ENCODE results near the gene ADCY2. TPM values are rescaled to one million over a fixed set of nuclear protein-coding genes. Genes with fewer than 3 reads are reported as not detected.

Gene ADCY2
- total RNA-seq, 1 experiment from 2014 or later = 31.3 TPM

DNA sequence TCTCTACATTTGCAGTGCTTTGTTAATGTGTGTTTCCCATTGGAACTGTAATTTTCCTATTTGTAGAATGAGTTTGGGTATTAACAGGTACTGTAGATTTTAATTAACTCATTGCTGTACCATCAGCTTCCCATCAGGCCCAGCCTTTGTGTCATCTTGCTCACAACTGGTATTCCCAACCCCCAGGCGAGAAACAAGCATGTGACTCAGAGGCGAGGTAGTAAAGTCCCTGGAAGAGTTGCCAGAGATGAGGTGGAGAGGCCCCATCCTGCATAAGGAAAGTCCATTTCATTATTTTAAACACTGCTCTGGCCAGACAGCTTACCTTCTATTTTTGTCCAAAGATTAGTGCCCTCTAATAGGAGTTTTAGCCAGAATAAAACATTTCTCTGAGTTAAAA lies 29.9 kb downstream of the ADCY2 start:
- Histone ChIP-seq H4K91ac (ENCODE audit: insufficient read length, low read depth, low read length) (no peak overlapping the region), H3K9ac (ENCODE audit: extremely low read depth, insufficient read length, low read length) (no peak overlapping the region), H3K56ac (ENCODE audit: insufficient read length, low read depth, low read length) (no peak overlapping the region), H3K79me1 (ENCODE audit: insufficient read depth, low read depth, low read length, poor library complexity, severe bottlenecking) (no peaks in the 10 kb centered on the region), H2BK15ac (ENCODE audit: low read depth, low read length) (no peak overlapping the region), H3K18ac (ENCODE audit: insufficient read length, low read depth, low read length) (no peak overlapping the region), H2BK12ac (ENCODE audit: insufficient read length, low read depth, low read length) (no peak overlapping the region), H2BK120ac (ENCODE audit: low read depth, low read length, poor library complexity, severe bottlenecking) (no peak overlapping the region), H3K4ac (ENCODE audit: low read depth, low read length) (no peak overlapping the region), H2BK20ac (ENCODE audit: low read depth, low read length, poor library complexity, severe bottlenecking) (no peak overlapping the region), H3K9me3 (ENCODE audit: control insufficient read depth, low read depth, low read length) (no peaks in the 10 kb centered on the region), H3K27ac (ENCODE audit: insufficient read length, low read depth, low read length) (no peak overlapping the region), H2AK5ac (ENCODE audit: insufficient read length, low read length) (no peak overlapping the region), H3K23ac (ENCODE audit: insufficient read length, low read depth, low read length) (no peak overlapping the region), H2AFZ (ENCODE audit: low read length) (no peak overlapping the region), H4K20me1 (ENCODE audit: control insufficient read depth, insufficient read depth, insufficient read length) (no peaks in the 10 kb centered on the region), H3K4me1 (ENCODE audit: insufficient read depth, low read length) (peaks cover 26% of the 10 kb centered on the region), H3K27me3 (ENCODE audit: insufficient read depth, low read length) (no peaks in the 10 kb centered on the region), H3K4me2 (ENCODE audit: insufficient read depth, insufficient read length, low read length) (no peak overlapping the region), H4K8ac (replicated peaks; ENCODE audit: insufficient read length, low read depth, low read length) (no peak overlapping the region), H3T11ph (ENCODE audit: low read length) (no peak overlapping the region), H3K79me2 (ENCODE audit: insufficient read depth, low read length) (no peaks in the 10 kb centered on the region; the same call in 1 of the 2 replicates), H3K14ac (ENCODE audit: insufficient read depth, low read length) (no peak overlapping the region), H4K5ac (ENCODE audit: insufficient read length, low read depth, low read length) (no peak overlapping the region), H3K23me2 (ENCODE audit: insufficient read length, low read depth, low read length, poor library complexity, severe bottlenecking) (no peaks in the 10 kb centered on the region), H2BK5ac (ENCODE audit: insufficient read length, low read length) (no peak overlapping the region)
- no peak for DNase-seq
- TF ChIP-seq, protein P1, sequence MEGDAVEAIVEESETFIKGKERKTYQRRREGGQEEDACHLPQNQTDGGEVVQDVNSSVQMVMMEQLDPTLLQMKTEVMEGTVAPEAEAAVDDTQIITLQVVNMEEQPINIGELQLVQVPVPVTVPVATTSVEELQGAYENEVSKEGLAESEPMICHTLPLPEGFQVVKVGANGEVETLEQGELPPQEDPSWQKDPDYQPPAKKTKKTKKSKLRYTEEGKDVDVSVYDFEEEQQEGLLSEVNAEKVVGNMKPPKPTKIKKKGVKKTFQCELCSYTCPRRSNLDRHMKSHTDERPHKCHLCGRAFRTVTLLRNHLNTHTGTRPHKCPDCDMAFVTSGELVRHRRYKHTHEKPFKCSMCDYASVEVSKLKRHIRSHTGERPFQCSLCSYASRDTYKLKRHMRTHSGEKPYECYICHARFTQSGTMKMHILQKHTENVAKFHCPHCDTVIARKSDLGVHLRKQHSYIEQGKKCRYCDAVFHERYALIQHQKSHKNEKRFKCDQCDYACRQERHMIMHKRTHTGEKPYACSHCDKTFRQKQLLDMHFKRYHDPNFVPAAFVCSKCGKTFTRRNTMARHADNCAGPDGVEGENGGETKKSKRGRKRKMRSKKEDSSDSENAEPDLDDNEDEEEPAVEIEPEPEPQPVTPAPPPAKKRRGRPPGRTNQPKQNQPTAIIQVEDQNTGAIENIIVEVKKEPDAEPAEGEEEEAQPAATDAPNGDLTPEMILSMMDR (conservative IDR thresholded peaks at IDR 0.05) = no peak
- Mint-ChIP-seq H3K9me3 (no peaks in the 10 kb centered on the region), H3K36me3 (ENCODE audit: insufficient read depth in 1 of 3, low read depth in 3 of 3) (peaks cover 0 to 12% (median 10%) of the 10 kb centered on the region in 3 experiments; a peak in 5 of 7 replicates), H3K27ac (peak overlapping the region in 1 of 3 experiments; percentile 93; a peak in 2 of 7 replicates), H3K27me3 (ENCODE audit: low read depth) (no peaks in the 10 kb centered on the region), H3K4me3 (no peak overlapping the region), H3K4me1 (peaks cover 72 to 80% of the 10 kb centered on the region in 2 experiments)
- WGBS (ENCODE audit: extremely low coverage, insufficient read length, low lambda C conversion rate) = no CpG with 5 or more reads among the region's 2 CpGs

Measured in H9 (cell line).